NCI-H510A (cell line): ENCODE measurements around the gene TEFM.
"Not testable (repeated sequence)": the region's sequence is repeated elsewhere in the genome, so short reads cannot be mapped to it uniquely, and the experiment has no call there.

Experiments
- DNase-seq: peaks from one replicate; lab custom pipeline; 2025; lab: John Stamatoyannopoulos, UW

TEFM gene

DNA sequence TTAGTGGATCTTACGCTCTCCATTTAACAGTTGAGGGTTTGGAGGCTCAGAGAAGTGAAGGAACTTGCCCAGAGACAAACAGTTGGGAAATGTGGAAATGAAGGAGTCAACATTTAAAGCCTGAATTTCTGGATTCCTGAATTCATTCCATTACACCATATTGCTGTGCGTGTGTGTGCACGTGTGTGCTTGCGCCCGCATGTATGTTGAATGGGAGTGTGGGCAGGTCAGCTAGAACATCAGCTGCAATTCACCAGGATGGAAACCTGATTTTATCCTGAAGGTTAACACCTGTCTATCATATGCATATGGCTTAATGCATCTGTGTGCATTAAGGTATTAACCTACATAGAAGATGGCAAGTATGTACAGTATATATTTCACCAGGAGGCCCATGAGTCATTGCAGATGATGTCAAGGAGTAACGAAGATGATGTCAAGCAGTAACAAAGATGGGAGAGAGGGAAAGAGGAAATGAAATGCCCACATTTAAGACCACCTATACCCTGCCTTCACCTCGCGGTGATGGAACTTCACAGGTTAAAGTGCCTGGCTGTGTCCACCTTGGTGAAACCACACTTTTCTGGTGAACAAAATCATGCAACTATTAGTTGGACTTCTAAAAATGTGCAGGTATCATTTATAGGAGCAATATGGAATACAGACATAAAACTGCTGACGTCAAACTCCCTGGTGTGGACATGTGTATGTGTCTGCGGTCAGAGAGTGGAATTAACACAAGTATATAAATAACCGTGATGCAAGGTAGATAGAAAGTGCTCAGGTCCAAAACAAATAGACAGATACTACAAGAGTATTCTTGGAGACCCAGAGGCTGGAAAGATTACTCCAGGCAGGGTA lies 14.9 kb upstream of the TEFM start:
- DNase-seq: peak; percentile 11

DNA sequence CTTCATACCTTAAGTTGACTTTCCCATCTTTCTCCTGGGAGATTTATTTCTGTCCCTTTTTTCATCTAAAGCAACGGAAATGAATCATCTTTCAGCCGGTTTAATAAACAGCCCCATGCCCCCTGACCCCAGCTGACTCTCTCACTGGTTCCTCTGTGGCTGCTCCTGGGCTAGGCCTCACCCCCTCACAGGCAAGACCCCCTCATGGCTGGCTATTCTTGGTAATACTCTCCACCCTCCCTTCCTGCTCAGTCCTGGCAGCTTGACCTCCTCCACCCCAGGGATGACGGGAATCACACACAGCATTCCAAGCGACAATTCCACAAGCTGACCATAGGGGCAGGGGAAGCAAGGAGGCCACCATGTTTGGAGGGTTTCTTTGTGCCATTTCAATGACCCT lies 14.2 kb upstream of the TEFM start:
- no peak for DNase-seq

DNA sequence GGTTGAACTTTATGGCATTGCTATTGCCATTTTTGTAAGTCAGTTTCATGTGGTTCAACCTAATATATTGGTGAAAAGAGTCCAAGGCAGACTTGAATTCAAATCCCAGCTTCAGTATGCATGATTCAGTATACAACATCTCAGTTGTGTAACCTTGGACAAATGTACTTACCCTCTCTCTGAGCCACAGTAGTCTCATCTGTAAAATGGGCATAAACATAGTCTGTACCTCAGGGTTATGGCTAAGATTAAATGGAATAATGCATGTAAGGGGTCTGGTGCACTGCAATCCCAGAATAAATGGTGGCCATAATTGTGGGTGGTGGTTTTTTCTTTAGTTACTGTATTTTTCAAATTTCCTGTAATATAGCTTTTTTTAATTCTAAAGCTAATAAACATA lies 11.0 kb upstream of the TEFM start:
- DNase-seq: no peak

DNA sequence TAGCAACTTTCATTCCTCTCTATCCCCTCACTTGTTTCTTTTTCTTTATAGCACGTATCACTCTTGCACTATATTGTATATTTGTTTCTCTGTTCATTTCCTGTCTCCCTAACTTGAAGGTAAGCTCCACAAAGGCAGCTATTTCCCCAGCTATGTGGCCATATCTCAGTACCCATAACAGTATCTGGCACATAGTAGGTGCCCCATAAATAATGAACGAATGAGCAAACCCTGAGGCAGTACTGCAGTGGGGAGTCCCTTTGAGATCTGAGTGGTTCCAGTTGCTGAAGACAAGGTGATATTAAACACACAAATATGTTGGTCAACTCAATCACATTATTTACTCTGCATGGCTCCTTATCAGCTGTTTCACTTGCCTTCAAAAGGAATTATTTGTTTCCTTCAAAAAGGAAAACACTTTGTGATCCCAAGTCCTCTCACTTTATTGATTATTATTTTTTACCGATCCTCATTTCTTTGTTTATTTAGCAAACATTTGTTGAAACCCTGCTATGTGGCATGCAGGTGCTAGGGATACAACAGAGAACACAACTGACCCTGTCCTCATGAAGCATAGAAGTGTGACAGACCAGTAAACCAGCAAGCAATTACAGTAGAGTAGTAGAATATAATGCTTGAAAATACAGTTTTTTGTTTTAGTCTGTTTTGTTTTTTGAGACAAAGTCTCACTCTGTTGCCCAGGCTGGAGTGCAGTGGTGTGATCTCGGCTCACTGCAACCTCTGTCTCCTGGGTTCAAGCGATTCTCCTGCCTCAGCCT lies 10.0 kb upstream of the TEFM start:
- DNase-seq: no peak

DNA sequence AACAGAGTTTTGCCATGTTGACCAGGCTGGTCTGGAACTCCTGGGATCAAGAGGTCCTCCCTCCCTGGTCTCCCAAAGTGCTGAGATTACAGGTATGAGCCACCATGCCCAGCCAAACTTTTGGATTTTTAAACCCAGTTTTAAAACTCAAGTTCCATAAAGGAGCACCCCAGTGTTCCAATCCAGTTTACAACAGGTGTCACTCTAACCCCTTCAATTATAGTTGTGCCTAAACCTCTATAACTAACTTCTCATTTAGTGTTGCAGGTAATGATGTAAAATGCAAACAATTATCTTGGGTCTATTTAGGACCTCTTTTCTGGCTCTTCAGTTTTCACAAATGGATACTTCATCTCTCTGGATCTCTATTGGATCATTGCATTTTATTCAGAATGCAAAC lies 7.9 kb upstream of the TEFM start:
- no peak for DNase-seq

DNA sequence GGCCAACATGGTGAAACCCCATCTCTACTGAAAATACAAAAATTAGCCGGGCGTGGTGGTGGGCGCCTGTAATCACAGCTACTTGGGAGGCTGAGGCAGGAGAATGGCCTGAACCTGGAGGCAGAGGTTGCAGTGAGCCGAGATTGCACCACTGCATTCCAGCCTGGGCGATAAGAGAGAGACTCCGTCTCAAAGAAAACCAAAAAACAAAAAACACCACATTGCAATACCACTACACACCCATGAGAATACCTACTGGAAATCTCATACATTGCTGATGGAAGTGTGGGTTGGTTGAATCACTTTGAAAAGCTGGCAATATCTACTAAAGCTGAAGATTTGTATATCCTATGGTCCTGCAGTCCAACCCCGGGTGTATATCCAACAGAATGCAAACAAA lies 4.1 kb upstream of the TEFM start:
- DNase-seq: not testable (repeated sequence)

DNA sequence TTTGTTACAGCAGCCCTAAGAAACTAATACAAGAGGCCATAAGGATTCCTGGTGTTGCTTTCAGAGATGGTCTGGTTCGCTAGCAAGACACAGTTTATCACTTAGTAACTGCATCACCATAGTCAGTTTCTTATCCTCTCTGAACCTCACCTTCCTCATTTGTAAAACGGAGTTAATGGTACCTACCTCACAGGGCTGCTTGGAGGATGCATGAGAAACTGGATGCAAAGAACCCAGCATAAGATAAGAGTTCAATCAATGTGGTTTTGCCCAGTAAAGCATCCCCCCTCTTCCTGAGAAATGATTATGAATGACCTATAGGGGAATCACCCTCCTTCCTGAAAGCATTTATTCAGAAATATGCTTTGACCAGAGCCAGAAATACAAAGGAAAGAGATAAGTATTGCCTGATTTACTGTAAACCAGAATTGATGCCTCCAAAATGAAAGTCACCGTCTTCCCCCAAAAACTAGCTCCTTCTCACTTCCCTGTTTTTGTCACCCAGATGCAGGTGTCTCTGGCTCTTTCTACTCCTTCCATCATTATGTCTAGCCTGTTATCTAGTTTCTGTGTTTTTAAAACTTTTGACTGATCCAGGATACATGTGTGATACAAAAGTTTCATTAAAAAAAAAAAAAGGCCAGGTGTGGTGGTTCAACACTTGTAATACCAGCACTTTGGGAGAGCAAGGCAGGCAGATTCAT lies 2.8 kb upstream of the TEFM start:
- no peak for DNase-seq

DNA sequence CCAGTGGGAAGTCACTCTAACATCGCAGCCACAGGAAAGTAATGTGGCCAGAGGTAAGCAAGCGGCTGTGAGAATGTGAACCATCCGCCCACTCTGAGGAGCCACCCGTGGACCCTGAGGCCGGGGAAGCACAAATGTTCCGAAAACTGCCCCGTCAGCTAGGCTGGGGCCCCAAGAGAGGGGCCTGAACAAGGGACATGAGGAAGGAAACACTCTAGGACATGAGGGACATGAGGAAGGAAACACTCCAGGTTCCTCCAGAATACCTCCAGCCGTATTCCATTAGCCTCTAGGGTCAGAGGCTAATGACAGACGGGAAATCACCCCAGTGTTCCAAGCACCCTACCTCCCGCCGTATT lies 317 bp downstream of the TEFM start:
- no peak for DNase-seq

DNA sequence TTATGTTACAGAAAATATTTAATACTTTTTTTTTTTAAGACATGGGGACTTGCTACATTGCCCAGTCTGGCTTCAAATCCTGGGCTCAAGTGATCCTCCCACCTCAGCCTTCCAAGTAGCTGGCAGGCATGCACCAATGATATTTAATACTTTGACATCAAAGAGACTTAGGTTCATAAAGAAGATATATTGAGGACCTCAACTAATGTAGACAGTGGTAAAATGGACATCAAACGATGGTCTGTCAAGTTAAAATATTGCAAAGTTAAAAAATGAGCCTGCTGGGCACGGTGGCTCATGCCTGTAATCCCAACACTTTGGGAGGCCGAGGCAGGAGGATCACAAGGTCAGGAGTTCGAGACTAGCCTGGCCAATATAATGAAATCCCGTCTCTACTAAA lies 8.7 kb downstream of the TEFM start:
- no peak for DNase-seq

DNA sequence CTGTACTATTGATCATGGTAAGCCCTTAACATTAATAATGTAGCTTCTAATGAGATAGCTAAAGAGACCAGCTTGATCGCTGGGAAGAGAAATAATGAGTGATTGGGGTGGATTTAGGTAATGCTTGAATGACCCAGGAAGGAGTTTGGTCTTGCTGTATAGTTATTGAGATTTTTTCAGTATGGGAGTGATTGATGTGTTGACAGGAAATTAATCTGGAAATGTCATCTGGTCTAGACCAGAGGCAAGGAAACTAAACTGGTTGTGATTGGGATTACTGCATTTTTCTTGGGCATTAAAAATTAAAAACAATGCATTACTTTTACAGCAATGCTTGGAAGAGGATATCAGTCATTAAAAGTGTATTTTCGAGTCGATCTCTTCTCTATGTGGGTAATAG lies 11.8 kb downstream of the TEFM start:
- DNase-seq: no peak

DNA sequence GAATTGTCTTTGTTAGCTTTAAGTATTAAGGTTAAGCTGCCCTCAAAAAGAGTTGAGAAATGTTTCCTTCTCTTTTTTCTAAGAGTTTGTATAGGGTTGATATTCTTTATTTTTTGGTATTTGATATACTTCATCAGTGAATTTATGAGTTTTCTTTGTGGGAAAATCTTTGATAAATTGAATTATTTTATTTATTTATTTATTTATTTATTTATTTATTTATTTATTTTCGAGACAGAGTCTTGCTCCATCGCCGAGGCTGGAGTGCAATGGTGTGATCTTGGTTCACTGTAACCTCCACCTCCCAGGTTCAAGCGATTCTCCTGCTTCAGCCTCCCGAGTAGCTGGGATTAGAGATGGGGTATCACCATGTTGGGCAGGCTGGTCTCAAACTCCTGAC lies 19.9 kb downstream of the TEFM start:
- no peak for DNase-seq

DNA sequence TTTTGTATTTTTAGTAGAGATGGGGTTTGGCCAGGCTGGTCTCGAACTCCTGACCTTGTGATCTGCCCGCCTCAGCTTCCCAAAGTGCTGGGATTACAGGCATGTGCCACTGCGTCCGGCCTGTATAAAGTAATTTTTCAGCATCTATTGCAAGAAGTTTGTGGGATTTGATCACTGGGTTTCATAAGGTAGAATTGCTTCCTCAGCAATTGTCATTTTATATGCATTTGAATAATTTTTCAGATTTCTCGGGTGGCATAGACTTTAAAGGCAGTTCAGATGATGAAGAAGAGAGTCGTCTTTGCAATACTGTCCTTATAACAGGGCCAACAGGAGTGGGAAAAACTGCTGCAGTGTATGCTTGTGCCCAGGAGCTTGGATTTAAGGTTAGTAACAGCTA lies 37.0 kb downstream of the TEFM start:
- no peak for DNase-seq

DNA sequence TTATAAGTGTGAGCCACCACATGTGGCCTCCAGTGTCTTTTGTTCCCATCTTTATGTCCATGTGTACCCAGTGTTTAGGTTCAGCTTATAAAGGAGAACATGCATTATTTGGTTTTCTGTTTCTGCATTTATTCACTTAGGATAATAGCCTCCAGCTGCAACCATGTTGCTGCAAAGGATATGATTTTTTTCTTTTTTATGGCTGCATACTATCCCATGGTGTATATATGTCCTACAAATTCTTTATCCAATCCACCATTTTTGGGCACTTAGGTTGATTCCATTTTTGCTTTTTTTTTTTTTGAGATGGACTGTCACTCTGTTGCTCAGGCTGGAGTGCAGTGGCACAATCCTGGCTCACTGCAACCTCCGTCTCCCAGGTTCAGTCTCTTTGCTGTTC lies 41.4 kb downstream of the TEFM start:
- DNase-seq: no peak

DNA sequence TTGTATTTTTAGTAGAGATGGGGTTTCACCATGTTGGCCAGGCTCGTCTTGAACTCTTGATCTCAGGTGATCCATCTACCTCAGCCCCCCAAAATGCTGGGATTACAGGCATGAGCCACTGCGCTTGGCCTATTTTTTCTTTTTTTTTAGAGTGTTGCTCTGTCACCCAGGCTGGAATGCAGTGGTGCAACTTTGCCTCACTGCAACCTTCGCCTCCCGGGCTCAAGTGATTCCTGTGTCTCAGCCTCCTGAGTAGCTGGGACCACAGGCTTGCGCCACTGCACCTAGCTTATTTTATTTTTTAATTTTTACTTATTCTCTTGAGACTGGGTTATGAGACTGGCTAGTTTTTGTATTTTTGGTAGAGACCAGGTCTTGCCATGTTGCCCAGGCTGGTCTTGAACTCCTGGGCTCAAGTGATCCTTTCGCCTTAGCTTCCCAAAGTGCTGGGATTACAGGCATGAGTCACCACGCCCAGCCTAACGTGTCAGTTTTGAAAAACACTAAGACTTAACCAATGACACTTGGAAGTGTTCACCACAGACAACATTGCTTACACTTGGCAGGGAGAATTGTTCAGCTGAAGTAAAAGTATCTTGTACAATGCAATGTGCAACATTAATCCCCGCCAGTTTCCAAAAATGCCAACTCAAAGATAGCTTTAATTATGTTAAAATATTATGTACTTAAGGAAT lies 47.3 kb downstream of the TEFM start:
- DNase-seq: no peak

DNA sequence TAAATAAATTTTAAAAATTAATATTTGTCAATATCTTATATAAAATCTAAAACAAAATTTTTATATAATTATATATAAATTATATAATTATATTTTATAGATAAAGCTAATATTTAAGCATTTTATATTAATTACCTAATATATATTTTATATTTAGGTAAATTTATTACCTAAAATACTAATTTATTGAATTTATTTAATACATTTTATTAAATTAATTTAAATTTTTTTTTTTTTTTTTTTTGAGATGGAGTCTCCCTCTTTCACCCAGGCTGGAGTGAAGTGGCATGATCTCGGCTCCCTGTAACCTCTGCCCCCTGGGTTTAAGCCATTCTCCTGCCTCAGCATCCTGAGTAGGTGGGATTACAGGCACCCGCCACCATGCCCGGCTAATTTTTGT lies 51.9 kb downstream of the TEFM start:
- DNase-seq: no peak
